ENCODE data around the gene ST6GAL1.

The ST6GAL1 gene

DNA sequence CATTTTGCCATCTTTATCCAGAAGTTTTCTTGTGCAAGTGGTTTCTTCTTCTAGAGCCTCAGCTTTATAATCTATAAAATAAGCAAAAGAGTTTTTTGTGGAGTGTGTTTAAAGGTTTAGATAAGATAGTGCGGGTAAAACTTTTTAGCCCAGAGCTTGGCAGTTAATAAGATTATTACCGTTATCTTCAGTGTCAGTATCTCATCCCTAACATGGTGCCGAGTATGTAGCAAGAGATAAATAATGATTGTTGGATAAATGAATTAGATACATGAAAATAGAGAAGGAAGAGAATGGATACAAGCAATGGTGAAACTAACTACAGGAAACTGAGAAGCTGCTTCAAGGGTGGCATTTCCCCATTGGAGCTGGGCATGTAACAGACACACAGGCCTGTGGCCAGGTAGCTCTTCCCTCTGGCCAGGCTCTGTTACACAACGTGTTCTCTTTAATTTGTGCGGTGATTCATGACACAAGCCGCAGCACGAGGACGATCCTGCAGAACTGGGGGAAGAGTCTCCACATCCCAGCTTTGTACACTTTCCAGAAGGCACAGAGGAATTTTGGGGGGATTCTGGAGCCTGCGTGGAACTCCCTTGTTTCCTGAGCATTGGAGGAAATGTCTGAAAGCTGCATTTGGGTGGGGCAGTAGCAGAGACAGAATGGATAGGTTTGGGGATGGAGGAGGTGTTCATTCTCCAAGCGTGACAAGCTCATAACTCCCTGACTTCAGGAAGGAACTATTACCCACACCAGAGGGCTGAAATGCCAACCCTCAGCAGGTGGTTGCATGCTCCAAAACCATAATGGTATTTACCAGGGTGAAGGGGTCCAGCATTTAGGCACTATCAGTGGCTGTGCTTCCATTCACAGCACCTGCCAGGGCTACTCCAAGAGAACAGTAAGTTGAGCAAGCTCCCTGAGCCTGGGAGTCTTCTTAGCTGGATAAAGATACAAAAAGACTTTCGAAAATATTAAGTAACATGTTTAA lies 14.2 kb upstream of the ST6GAL1 start:
- FAIRE-seq (no peak), DNase-seq (ENCODE audit: insufficient read length, low spot score) (no peak)

DNA sequence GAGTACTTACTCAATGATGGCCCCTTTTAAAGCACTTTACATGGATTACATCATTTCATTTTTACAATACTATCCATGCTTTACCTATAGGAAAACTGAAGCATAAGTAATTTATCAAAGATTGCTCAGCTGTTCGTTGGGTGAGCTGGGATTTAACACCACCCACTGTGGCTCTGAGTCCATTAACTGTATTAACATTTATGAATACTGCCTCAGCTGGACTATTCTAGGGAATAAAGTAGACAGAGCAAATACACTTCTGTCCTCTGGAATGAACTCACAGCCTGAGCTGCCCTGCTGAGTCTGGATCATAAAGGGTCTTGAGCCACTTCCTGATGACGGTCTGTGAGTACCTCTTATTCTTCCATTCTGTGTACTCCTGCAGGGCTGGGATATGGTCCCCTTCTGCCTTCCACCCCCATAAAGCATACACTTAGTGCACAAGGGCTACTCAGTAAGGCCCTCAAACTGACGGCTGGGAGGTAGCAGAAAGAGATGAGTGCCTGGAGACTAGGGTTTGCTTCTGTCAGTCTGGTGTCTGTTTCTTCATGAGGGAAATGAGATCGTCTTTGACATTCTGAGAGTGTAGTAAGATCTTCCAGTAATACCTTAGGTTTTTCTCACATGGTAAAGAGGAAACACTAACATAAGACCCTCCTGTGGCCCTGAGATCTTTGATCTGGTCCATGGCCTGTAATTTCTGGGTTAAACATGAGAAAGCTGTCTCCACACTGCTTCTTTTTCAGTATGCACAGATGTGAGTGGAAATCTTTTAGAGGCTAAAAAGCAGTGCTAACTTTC lies 12.6 kb upstream of the ST6GAL1 start:
- DNase-seq (ENCODE audit: insufficient read length, low spot score): no peak
- no peak for FAIRE-seq

DNA sequence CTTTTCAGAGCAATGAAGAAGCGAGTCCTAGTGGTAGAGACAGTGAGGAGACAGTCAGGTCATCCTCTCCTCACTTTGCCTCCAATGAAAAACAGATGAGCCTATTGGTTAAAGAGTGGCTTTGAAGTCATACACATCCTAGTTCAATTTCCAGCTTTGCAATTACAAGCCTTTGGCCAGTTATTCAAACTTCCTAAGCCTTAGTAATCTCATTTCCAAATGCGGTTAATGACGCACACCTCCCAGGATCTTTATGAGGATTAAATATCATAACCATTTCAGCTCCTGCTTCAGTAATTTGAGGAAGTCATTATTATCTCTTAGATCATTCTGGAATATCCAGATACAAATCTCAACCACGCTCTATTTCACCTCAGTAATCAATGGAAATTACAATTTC lies 10.0 kb upstream of the ST6GAL1 start:
- no peak for DNase-seq (ENCODE audit: insufficient read length, low spot score)
- FAIRE-seq: no peak

DNA sequence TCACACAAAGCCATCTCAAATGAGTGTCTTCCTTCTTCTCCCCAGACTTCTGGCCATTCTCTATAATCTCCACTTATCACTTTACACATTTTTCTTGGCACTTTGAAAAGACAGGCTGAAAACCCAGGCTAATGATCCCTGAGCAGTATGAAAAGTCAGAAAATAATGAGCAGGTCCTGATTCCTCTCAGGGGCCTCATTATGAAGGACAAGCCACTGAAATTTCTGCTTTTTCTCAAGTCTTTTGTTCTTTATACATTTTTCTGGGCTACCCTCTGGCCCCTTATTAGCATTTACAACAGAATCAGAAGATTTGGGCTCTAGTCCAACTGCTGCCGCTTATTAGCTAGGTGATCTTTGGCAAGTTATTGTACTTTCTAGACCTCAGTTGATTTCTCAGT lies 9.5 kb upstream of the ST6GAL1 start:
- no peak for DNase-seq (ENCODE audit: insufficient read length, low spot score)
- no peak for FAIRE-seq

DNA sequence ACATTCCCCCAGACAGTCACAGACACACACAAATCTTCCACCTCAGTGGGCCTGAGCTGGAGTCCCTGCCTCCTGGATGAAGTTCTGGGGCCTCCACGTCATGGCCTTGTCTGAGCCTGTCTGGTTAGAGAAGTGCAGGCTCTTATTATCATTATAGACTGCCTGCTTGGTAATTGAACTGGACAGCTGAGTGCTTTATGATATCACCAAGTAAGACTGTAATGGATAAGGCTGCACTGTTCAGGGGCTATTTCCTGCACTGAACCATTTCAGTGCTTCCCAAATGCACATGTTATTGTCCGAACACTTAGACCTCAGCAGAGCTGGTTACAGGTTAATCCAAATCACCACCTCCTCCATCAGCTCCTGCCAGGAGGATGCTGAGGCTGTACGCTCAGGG lies 8.7 kb upstream of the ST6GAL1 start:
- DNase-seq (ENCODE audit: insufficient read length, low spot score): no peak
- no peak for FAIRE-seq

DNA sequence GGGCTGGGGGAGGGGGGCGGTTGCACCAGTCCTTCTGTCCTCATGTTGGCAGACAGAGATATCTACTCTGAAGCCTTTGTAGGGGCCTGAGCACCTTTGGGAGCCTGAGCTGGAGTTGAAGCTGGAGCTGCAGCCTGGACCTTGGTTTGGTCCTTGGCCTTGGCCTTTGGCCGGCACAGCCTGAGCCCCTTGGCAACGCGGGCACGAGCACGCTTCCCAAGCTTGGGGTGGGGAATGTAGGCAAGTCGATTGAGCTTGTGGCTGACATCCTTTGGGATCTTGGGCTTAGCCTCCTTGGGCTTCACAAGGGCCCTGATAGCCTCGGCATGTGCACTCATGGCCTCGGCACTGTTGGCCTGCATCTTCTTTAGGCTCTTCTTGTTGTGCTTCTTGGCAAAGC lies 8.1 kb upstream of the ST6GAL1 start:
- DNase-seq (ENCODE audit: insufficient read length, low spot score) (no peak), FAIRE-seq (no peak)

DNA sequence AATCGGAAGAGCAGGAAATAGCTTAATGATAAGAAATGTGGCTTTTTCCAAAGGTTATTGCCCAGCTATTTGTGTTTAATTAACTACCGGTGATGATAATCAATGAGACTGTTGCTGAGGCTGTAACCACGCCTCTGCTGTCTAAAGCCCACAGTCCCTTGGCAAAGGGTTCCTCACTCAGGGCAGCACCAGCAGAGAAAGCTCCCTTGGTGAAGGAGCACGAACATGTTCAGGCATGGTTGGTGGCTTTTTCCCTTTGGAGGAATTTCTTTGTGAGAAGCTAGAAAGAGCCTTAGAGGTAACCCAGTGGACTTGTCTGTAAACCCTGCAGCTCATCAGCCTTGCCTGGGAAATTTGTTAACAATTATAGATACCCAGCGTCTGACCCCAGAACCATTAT lies 7.5 kb upstream of the ST6GAL1 start:
- DNase-seq (ENCODE audit: insufficient read length, low spot score) (no peak), FAIRE-seq (no peak)

DNA sequence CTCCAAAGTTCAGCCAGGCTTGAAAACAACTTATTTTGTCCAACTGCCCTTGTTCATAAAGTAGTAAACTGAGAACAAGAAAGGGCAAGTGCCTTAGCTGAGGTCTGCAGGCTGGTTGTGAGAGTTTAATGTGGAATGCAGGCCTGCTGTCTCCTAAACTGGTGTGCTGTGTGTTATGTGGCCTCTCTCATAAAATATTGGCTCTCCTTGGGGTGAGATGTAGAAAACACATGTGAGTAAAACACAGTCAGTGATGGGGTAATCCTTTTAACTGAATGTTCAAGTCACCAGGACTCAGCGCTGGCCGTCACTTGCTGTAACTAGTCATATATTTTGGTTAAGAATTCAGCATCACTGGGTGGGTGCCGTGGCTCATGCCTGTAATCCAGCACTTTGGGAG lies 7.1 kb upstream of the ST6GAL1 start:
- DNase-seq (ENCODE audit: insufficient read length, low spot score): no peak
- no peak for FAIRE-seq

DNA sequence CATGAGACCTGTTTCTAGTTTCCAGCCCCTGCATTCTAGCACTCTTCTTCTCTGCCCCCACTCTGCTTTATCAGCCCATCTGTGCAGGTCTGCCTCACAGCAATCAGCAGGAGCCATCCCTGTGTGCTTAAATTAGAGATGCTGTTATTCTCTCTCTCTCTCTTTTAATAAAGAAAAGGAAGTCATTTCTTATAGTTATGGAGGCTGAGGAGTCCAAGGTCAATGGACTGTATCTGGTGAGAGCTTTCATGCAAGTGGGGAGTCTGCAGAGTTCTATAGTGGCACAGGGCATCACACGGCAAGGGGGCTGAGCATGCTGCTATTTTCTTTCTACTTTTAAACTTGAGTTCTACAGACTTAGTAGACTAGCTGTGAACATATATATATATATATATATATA lies 4.5 kb upstream of the ST6GAL1 start:
- DNase-seq (ENCODE audit: insufficient read length, low spot score) (no peak), FAIRE-seq (no peak)

DNA sequence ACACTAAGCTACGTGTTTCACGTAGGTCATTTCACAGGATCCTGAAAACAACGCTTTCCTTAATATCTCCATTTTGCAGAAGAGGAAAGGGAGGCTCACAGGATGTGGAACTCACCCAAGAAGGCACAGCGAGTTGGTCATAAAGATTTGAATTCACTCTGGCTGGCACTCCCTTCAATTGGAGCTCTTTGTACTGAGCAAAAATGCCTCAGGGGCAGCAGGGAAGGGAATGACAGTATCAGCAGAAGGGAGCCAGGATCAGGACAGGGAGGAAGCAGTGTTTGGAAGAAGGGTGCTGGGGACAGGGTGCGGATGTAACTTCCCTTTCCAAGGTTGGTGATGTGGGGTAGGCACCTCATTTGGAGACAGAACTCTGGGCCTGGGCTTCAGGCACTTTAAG lies 1.1 kb upstream of the ST6GAL1 start:
- FAIRE-seq (no peak), DNase-seq (ENCODE audit: insufficient read length, low spot score) (no peak)

DNA sequence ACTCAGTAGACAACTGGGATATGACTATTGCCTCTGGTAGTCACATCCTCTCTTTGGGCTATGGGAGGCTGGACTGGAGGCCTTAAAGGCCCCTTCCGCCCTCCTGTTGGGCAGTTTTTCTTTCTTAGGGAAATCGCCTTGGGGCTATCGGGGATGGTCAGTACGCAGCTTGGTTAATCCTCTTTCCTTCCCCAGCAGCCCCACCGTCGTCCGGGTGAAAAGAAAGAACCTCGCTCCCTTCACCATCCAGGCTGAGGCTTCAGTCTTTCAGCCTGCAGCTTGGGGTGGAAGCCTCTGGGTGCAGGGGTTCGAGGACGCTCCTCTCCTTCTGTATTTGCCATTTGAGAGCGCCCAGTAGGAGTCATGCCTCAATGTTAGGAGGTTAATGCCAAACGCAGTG lies 641 bp upstream of the ST6GAL1 start:
- FAIRE-seq (no peak), DNase-seq (ENCODE audit: insufficient read length, low spot score) (no peak)

DNA sequence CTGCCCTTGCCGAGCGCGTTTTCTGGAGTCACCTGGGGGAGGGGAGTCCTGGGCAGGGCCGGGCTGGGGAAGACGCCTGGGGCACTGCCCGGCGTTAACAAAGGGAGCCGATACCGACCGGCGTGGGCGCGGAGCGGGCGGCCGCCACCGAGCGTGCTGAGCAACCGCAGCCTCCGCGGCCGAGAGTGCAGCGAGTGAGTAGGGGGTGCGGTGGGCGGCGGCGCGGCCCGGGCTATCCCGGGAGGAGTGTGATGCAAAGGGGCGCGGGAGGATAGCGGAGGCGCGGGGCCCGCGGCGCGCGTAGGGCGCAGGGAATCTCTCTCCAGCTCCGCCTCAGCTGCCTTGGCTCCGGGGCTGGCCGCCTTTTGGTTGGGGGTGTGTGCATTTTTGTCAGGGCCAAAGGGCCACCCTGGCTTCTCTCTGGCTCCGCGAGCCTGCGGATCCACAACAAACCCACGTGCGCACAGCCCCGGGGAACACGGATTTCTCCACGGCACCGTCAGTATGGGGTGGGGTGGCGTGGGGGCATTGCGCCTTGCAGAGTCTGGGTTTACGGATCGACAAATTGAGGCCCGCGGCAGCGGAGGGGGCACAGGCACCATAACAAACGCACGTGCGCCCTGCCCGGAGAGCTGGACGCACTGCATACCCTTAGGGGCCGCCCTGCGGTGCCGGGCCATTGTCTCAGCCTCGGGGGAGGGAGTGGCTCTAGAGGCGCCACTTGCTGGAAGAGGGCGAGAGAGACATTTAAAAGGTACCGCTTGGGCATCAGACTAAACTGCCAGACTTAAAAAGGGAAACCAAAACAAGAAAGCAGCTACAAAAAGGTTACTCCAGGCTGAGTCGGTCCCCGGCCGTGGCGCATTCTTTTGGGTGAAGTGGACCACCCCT lies 560 bp downstream of the ST6GAL1 start:
- FAIRE-seq: no peak
- DNase-seq (ENCODE audit: insufficient read length, low spot score): peak; percentile 49

DNA sequence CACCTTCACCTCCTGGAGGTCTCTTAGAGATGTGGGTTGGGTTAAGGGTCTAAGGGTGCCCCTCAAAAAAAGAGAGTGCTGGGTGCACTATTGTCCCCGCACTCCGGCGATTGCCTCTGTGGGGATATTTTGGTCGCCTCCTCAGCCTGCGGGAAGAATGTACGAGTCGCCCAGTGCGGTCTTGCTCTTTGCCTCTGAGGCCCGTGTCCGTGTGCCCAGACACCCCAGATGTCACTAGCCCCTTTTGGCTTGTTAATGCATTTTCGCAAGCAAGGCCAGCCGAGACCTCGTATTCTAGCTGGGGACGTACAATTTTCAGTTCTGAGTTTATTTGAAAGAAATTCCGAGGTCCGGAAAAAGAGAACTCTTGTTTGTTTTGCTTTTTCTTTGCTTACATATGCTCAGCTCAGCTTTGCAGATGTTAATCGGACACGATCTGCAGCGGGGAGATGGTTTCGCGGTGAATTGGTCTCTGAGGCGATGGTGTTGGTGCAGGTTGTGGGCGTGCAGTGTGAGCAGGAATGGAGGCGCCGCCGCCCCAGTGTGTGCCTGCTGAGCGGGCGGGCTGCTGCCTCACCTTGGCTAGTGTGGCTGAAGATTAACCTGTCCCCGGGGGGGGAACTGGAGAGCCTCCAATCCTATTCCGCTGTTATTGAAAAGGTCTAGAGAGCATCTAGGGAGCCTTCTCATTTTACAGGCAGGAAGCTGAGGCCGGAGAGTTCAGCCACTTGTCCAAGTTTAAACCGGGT lies 1.4 kb downstream of the ST6GAL1 start:
- DNase-seq (ENCODE audit: insufficient read length, low spot score) (no peak), FAIRE-seq (no peak)

DNA sequence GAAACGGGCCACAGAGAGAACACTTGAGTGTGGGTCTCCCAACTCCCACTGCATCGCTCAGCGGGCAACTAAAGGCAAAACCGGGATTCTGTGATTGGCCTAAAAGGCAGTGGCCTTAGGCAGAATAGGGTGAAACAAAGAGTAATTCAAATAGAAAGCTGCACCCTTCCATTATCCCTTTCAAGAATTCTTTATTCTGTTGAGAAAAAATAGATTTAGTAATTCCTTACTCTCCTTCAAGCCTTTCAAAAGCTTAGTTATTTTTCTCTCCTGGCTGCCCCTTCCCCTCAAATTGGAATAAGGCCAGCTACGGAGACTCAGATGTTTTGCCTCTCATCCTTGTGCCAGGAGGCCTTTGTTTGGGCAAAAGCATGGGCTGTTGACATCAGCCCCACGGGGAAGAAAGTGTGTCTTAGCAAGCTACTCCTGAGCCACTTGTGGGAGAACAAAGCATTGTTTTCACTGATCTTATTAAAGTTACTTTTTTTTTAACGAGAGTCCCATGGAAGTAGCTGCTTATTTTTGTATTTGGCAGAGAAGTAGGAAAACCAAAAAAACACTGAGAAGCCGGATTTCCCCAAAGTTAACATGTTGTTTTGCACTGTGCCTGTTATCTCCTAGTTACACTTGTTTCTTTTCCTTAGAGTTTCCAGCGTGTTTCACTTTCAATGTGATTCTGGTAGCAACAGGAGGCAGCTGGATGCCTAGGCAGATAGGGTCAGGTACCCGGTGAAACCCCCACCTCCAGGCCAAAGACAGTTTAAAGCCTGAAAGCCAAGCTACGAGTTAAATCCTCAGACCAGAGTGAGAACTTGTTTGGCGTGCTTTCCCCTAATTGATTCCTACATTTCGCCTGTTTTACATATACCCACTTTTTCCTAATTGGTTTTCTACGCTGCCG lies 2.2 kb downstream of the ST6GAL1 start:
- no peak for DNase-seq (ENCODE audit: insufficient read length, low spot score)
- FAIRE-seq: no peak

DNA sequence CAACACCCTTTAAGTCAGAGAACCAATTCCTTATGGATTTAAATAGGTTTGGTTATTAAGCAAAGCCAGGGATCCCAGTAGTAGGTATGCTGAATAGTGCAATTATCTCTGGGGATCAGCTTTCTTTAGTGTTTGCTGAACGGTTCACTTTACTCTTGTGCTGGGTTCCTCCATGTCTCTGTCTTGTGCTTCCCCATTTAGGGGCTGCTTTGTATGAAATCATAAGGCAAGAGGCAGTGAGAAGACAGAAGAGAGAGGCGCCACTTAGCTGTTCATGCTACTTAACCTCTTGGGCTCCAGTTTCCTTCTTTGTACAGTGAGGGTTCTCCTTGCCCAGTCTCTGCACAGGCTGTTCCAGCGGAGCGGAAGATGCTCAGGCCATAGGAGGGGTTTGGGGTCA lies 3.5 kb downstream of the ST6GAL1 start:
- FAIRE-seq (no peak), DNase-seq (ENCODE audit: insufficient read length, low spot score) (no peak)

DNA sequence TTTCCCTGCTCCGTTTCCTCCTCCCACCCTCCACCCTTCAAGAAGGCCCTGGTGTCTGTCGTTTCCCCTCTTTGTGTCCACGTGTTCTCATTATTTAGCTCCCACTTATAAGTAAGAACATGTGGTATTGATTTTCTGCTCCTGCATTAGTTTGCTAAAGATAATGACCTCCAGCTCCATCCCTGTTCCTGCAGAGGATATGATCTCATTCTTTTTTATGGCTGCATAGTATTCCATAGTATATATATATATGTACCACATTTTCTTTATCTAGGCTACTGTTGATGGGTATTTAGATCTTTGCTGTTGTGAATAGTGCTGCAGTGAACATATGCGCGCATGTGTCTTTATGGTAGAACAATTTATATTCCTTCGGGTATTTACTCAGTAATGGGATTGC lies 4.8 kb downstream of the ST6GAL1 start:
- no peak for DNase-seq (ENCODE audit: insufficient read length, low spot score)
- no peak for FAIRE-seq

DNA sequence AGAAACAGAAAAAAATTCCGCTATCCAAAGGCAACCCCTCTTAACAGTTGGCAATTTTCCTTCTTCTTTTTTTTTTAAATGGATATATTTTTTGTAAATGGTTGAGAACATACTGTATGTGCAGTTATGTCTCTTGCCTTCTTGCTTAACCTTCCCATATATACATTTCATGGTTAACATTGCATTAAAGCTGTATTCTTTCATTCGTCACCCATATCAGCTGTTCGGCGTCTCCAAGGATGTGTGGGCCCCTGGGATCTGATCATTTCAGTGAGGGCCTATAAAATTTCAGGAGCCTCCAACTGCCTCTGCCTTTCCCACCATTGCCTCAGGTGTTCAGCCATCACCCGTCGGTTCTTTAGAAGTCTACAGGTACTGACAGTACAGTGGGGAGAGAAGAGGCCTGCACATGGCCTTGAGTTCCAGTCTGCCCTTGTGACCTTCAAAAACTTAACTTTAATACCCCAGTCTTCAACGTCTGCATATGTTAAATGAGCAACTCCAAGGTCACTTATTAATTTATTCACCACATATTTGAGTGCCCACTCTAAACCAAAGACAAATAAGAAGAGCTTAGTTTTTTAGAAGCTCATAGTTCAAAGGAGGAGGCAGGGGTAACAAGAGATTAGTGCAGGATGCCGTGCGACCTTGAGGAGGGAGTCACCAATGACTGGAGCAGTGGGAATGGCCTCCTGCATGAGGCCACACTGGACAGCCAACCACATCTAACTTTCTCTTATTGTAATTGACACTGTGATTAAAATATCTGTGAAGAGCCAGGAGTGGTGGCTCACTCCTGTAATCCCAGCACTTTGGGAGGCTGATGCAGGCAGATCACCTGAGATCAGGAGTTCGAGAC lies 6.9 kb downstream of the ST6GAL1 start:
- no peak for FAIRE-seq

DNA sequence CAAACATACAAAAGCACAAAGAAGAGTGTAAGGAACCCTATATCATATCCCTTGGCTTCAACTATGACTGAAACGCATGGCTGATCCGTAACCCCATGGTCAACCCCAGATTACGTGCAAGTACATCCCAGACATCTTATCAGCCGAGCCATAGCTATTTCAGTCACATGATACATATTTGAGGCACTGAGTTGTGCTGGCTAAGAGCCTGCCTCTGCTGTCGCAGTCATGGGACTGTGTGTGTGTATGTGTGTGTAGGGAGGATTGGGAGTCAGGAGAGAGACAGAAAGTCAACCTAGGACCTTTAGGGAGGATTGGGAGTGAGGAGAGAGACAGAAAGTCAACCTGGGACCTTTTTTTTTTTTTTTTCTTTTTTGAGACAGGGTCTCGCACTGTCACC lies 8.4 kb downstream of the ST6GAL1 start:
- DNase-seq (ENCODE audit: insufficient read length, low spot score) (no peak), FAIRE-seq (no peak)

More for the DNA sequence above, 6.9 kb downstream of the ST6GAL1 start:
- no peak for DNase-seq (ENCODE audit: insufficient read length, low spot score)

Measured in HTR-8/SVneo (cell line).